GM12878 (cell line): Measurements from ENCODE around the gene LPCAT2. TPM values are rescaled to one million over a fixed set of nuclear protein-coding genes. Genes with fewer than 3 reads are reported as not detected.

ENCODE experiments used
- ATAC-seq: fragments of 200-7000 bp; cut with Tn5 transposase; 3 replicates; pipeline ENCODE4 v1.9.1; 2020; ENCODE audit warnings: mild to moderate bottlenecking, moderate library complexity
- BruUV-seq: library from RNA; stranded (reverse); fragments of 400-500 nt; replicated peaks from 2 replicates; lab custom pipeline; 2021; lab: Mats Ljungman, UMichigan
- CTCF ChIA-PET: fragments of 300-600 bp; sonication (Branson Sonifier 250); formaldehyde crosslinking; extraction: SDS; loops from one replicate; lab custom pipeline; 2021; ENCODE audit warnings: inconsistent platforms; lab: Yijun Ruan, JAX
- POLR2A ChIA-PET: fragments of 350-600 bp; formaldehyde crosslinking; extraction: SDS; loops from one replicate; lab custom pipeline; 2021; ENCODE audit warnings: inconsistent platforms; lab: Charles Lee
- RAD21 ChIA-PET: fragments of 300-600 bp; sonication (Branson Sonifier 250); formaldehyde crosslinking; loops from one replicate; lab custom pipeline; 2023; ENCODE audit warnings: antibody characterized with exemption; ENCODE audit not compliant: unreplicated experiment; lab: Charles Lee
- SMC1A ChIA-PET: fragments of 300-600 bp; sonication (Branson Sonifier 250); formaldehyde crosslinking; loops from one replicate; lab custom pipeline; 2023; ENCODE audit not compliant: unreplicated experiment, uncharacterized antibody; lab: Charles Lee
- DNase-seq: peaks from one replicate; pipeline ENCODE4 v3.0.0-alpha.2; 2011; ENCODE audit warnings: low read depth, low spot score
- FAIRE-seq: peaks from 3 replicates; lab custom pipeline; 2011; peaks lifted over from hg19 to GRCh38; lab: Jason Lieb, UNC
- H2AFZ ChIP-seq: 2 replicates; pipeline ENCODE4 v1.6.0; 2011; ENCODE audit warnings: low read depth, low read length, control low read depth; ENCODE audit not compliant: control insufficient read depth
- H3K27ac ChIP-seq: 2 replicates; pipeline ENCODE4 v1.5.1; 2011; ENCODE audit warnings: control low read depth; ENCODE audit not compliant: control insufficient read depth, insufficient read depth
- H3K27me3 ChIP-seq, 2 experiments: replicated peaks in 1 of 2; 2 replicates each; pipeline versions ENCODE4 v1.6.0 to v1.6.1; 2011; ENCODE audit warnings: low read length in 1 of 2; ENCODE audit not compliant: control insufficient read depth in 2 of 2, insufficient read depth in 2 of 2
- H3K36me3 ChIP-seq, 2 experiments: 2 replicates each; pipeline ENCODE4 v1.5.1; 2011; ENCODE audit warnings: low read length in 1 of 2; ENCODE audit not compliant: control insufficient read depth in 2 of 2, insufficient read depth in 2 of 2
- H3K4me1 ChIP-seq: 2 replicates; pipeline ENCODE4 v1.6.1; 2011; ENCODE audit warnings: mild to moderate bottlenecking, low read length, moderate library complexity, mixed read lengths; ENCODE audit not compliant: control insufficient read depth, insufficient read depth
- H3K4me2 ChIP-seq: 2 replicates; pipeline ENCODE4 v1.6.0; 2011; ENCODE audit warnings: control low read depth; ENCODE audit not compliant: control insufficient read depth, insufficient read depth
- H3K4me3 ChIP-seq: fragments of 200-600 bp; sonication (generic); 2 replicates; pipeline ENCODE4 v1.5.1; 2016
- H3K79me2 ChIP-seq: 2 replicates; pipeline ENCODE4 v1.6.0; 2011; ENCODE audit warnings: low read length; ENCODE audit not compliant: control insufficient read depth, insufficient read depth
- H3K9ac ChIP-seq: 2 replicates; pipeline ENCODE4 v1.8.0; 2011; ENCODE audit warnings: low read length, control low read depth, mixed read lengths; ENCODE audit not compliant: control insufficient read depth, insufficient read depth
- H3K9me3 ChIP-seq: replicated peaks from 3 replicates; pipeline ENCODE4 v1.5.1; 2011; ENCODE audit warnings: mild to moderate bottlenecking, low read length; ENCODE audit not compliant: control insufficient read depth, insufficient read depth
- H4K20me1 ChIP-seq: 2 replicates; pipeline ENCODE4 v1.6.0; 2011; ENCODE audit not compliant: control insufficient read depth, insufficient read depth
- CBX3 ChIP-seq: fragments of 200-600 bp; sonication (generic); IDR thresholded peaks from 2 replicates; pipeline ENCODE4 v1.6.1; 2016; ENCODE audit warnings: low read depth, borderline replicate concordance
- ESRRA ChIP-seq: IDR thresholded peaks from 2 replicates; pipeline ENCODE4 v1.6.1; 2012; ENCODE audit warnings: mild to moderate bottlenecking, low read length, improper control_type of control experiment
- GATAD2B ChIP-seq: fragments of 450-650 bp; conservative IDR thresholded peaks from 2 replicates; pipeline ENCODE4 v1.6.1; 2017; ENCODE audit warnings: low read depth, mild to moderate bottlenecking, moderate library complexity
- HCFC1 ChIP-seq: fragments of 150-350 bp; IDR thresholded peaks from 2 replicates; pipeline ENCODE4 v1.6.1; 2014; ENCODE audit warnings: low read length
- JUNB ChIP-seq: IDR thresholded peaks from 2 replicates; pipeline ENCODE4 v1.6.1; 2016; ENCODE audit warnings: antibody characterized with exemption, mild to moderate bottlenecking
- KLF5 ChIP-seq: fragments of 450-650 bp; IDR thresholded peaks from 2 replicates; pipeline ENCODE4 v1.6.1; 2014; ENCODE audit warnings: mild to moderate bottlenecking; ENCODE audit not compliant: partially characterized antibody
- MLLT1 ChIP-seq: fragments of 450-650 bp; IDR thresholded peaks from 2 replicates; pipeline ENCODE4 v1.6.1; 2016; ENCODE audit warnings: mild to moderate bottlenecking
- MYB ChIP-seq: fragments of 150-350 bp; IDR thresholded peaks from 2 replicates; pipeline ENCODE4 v1.6.1; 2014; ENCODE audit warnings: mild to moderate bottlenecking, low read depth, low read length, borderline replicate concordance
- NR2C1 ChIP-seq: fragments of 450-650 bp; IDR thresholded peaks from 2 replicates; pipeline ENCODE4 v1.6.1; 2017; ENCODE audit warnings: antibody characterized with exemption, mild to moderate bottlenecking, moderate library complexity
- NR2F1 ChIP-seq: fragments of 450-650 bp; conservative IDR thresholded peaks from 2 replicates; pipeline ENCODE4 v1.6.1; 2017; ENCODE audit warnings: mild to moderate bottlenecking
- NRF1 ChIP-seq: conservative IDR thresholded peaks from 2 replicates; pipeline ENCODE4 v1.6.1; 2011; ENCODE audit warnings: mild to moderate bottlenecking, low read depth, low read length, improper control_type of control experiment
- PAX5 ChIP-seq: IDR thresholded peaks from 2 replicates; pipeline ENCODE4 v1.6.1; 2011; ENCODE audit warnings: low read depth, low read length, borderline replicate concordance
- POLR2AphosphoS2 ChIP-seq: IDR thresholded peaks from 2 replicates; pipeline ENCODE4 v1.6.1; 2011; ENCODE audit warnings: low read depth, mild to moderate bottlenecking, low read length, improper control_type of control experiment, moderate library complexity
- RELA ChIP-seq: fragments of 450-650 bp; IDR thresholded peaks from 2 replicates; pipeline ENCODE4 v1.8.0; 2014; ENCODE audit warnings: borderline replicate concordance; ENCODE audit not compliant: partially characterized antibody
- SP1 ChIP-seq: IDR thresholded peaks from one replicate; pipeline ENCODE4 v1.6.1; 2011; ENCODE audit warnings: low read depth, low read length
- STAT3 ChIP-seq: IDR thresholded peaks from 2 replicates; pipeline ENCODE4 v1.6.1; 2011; ENCODE audit warnings: low read depth, low read length, improper control_type of control experiment
- TCF7 ChIP-seq: IDR thresholded peaks from 2 replicates; pipeline ENCODE4 v1.6.1; 2014; ENCODE audit warnings: antibody characterized with exemption, borderline replicate concordance
- ZNF687 ChIP-seq: fragments of 450-650 bp; IDR thresholded peaks from 2 replicates; pipeline ENCODE4 v1.6.1; 2017; ENCODE audit warnings: mild to moderate bottlenecking, moderate library complexity
- in situ Hi-C: fragments of 300-500 bp; cut with MboI; formaldehyde crosslinking; loops from 9 replicates; pipeline ENCODE4 v1.14.3; 2018; ENCODE audit warnings: mixed read lengths
- intact Hi-C: fragments of 100-400 bp; cut with micrococcal nuclease; formaldehyde crosslinking; loops from one replicate; pipeline ENCODE4 v1.14.2; 2022; ENCODE audit not compliant: unreplicated experiment
- polyA plus RNA-seq, 11 experiments: library from polyadenylated mRNA; depleted of rRNA in 4 of 11; unstranded in 6 of 11; stranded (reverse) in 5 of 11; fragments of >200 nt; fragmentation: Nextera tagmentation in 4 of 11; fragmentation: Illumina TruSeq in 1 of 11; extraction: Ambion mirVana in 4 of 11; extraction: Trizol in 1 of 11; gene quantifications; 1 replicate in 1 of 11; 2 replicates in 10 of 11; pipeline versions ENCODE4 v1.2.1 to v1.2.3, GENCODE V29; 2011 to 2016; ENCODE audit warnings: inconsistent platforms in 2 of 11, missing spikeins in 2 of 11, low read depth in 1 of 11
- total RNA-seq, 4 experiments: library from RNA; depleted of rRNA in 3 of 4; stranded (reverse); fragments of >200 nt in 3 of 4; fragmentation: Illumina TruSeq in 1 of 4; extraction: Trizol in 1 of 4; gene quantifications; 2 replicates each; pipeline versions ENCODE4 v1.2.1 to v1.2.3, GENCODE V29; 2013 to 2021

Gene LPCAT2
- total and polyA plus RNA-seq, 10 of the 15 experiments (the other 5 are each of a cell fraction or from before 2014, with no cell fraction given), result 0.01 TPM; not detected in 9

DNA sequence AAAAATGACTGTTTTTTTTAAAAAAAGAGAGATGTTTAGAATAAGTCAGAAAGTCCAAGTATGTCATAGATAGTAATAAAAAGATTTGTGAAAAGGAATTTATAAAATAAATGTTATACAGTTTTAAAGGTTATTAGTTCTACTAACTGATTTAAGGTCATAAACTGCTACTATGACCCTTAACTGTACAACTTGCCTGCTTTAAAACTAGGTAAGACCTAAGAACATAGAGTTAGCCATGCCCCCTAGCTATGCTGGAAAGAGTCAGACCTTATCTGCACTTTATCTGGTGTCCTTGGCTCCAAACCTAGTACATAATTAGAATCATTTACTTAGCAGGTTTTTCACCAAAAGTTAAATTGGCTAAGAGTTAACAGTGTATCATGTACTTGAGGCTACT, 123.4 kb downstream of the LPCAT2 start (continued):
- TF ChIP-seq CBX3 (no peak), STAT3 (no peak), TCF7 (no peak), HCFC1 (no peak)

DNA sequence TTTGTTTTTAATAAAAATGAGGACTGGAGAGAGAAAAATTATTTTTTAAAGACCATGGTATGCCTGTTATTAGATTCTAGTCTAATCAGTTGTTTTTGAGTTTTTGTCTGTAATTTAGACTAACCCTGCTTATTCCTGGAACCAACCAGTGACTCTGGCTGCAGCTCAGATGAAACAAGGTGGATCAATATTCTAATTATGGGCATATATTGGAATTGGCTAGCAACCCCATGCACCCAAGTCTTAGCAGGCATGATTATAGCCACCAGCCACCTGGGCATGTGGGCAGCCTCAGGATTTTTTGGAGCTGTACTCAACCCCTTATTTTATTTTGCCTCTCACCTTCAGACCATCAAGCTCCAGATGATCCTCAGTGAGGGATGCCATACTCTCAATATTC, 125.3 kb downstream of the LPCAT2 start:
- DNase-seq, result no peak
- ATAC-seq, result no peak
- ChIA-PET POLR2A (no interaction called here), CTCF (no interaction called here), RAD21 (no interaction called here), SMC1A (no interaction called here)
- BruUV-seq, result no TSS peak
- no peaks in the 10 kb centered on the region for H3K79me2 ChIP-seq
- in situ Hi-C loops (no loop called here), intact Hi-C loops (no loop called here)
- no peak overlapping the region for H3K27ac ChIP-seq
- no peaks in the 10 kb centered on the region for H3K36me3 ChIP-seq
- no peak overlapping the region for H3K9ac ChIP-seq
- FAIRE-seq, result no peak
- no peaks in the 10 kb centered on the region for H3K9me3 ChIP-seq
- no peak overlapping the region for H3K4me3 ChIP-seq
- H3K4me2 ChIP-seq, result no peak overlapping the region
- no peak for TF ChIP-seq ESRRA
- TF ChIP-seq MLLT1, result no peak
- TF ChIP-seq CBX3, result no peak
- no peak for TF ChIP-seq GATAD2B
- no peak for TF ChIP-seq RELA
- no peak for TF ChIP-seq ZNF687
- TF ChIP-seq TCF7, result no peak
- TF ChIP-seq NRF1, result no peak
- no peak for TF ChIP-seq MYB
- no peak for TF ChIP-seq JUNB
- no peak for TF ChIP-seq PAX5
- no peak for TF ChIP-seq NR2C1
- TF ChIP-seq POLR2AphosphoS2, result no peak
- TF ChIP-seq NR2F1, result no peak
- no peak for TF ChIP-seq KLF5
- no peak for TF ChIP-seq SP1
- H3K4me1 ChIP-seq, result no peaks in the 10 kb centered on the region
- no peaks in the 10 kb centered on the region for H3K27me3 ChIP-seq
- no peak overlapping the region for H2AFZ ChIP-seq
- no peaks in the 10 kb centered on the region for H4K20me1 ChIP-seq
